Measurements from ENCODE around the gene LNX1.

LNX1 gene

GRCh38 chr4:53490965-53491622 is 100.2 kb downstream of the LNX1 start:
- 52 to 62% methylated on average over 3 of the region's 3 CpGs for WGBS, 2 experiments
- Histone ChIP-seq H3K27ac (ENCODE audit: insufficient read depth, low read depth, low read length, poor library complexity, severe bottlenecking) (no peak overlapping the region), H3K4me3 (ENCODE audit: insufficient read depth, low read depth, low read length) (no peak overlapping the region), H3K4me1 (ENCODE audit: control insufficient read depth, insufficient read depth, low read length) (no peaks in the 10 kb centered on the region), H3K27me3 (ENCODE audit: control insufficient read depth, insufficient read depth, low read length, poor library complexity, severe bottlenecking) (no peaks in the 10 kb centered on the region), H3K36me3 (ENCODE audit: control insufficient read depth, insufficient read depth, low read length) (no peaks in the 10 kb centered on the region), H3K9me3 (ENCODE audit: control insufficient read depth, low read length) (no peaks in the 10 kb centered on the region)

- WGBS, 2 experiments = 74 to 81% methylated on average over 6 of the region's 6 CpGs
- Histone ChIP-seq H3K27me3 (ENCODE audit: control insufficient read depth, insufficient read depth, low read length, poor library complexity, severe bottlenecking) (no peaks in the 10 kb centered on the region), H3K9me3 (ENCODE audit: control insufficient read depth, low read length) (no peaks in the 10 kb centered on the region), H3K27ac (ENCODE audit: insufficient read depth, low read depth, low read length, poor library complexity, severe bottlenecking) (no peak overlapping the region), H3K36me3 (ENCODE audit: control insufficient read depth, insufficient read depth, low read length) (no peaks in the 10 kb centered on the region), H3K4me3 (ENCODE audit: insufficient read depth, low read depth, low read length) (no peak overlapping the region), H3K4me1 (ENCODE audit: control insufficient read depth, insufficient read depth, low read length) (no peaks in the 10 kb centered on the region)
These were observed 100.9 kb downstream of the LNX1 start for GRCh38 chr4:53490161-53490956.

- no peak overlapping the region for H3K4me3 ChIP-seq (ENCODE audit: insufficient read depth, low read depth, low read length)
- H3K4me1 ChIP-seq (ENCODE audit: control insufficient read depth, insufficient read depth, low read length) = no peaks in the 10 kb centered on the region
- no peaks in the 10 kb centered on the region for H3K36me3 ChIP-seq (ENCODE audit: control insufficient read depth, insufficient read depth, low read length)
- H3K9me3 ChIP-seq (ENCODE audit: control insufficient read depth, low read length) = no peaks in the 10 kb centered on the region
- H3K27ac ChIP-seq (ENCODE audit: insufficient read depth, low read depth, low read length, poor library complexity, severe bottlenecking) = no peak overlapping the region
- H3K27me3 ChIP-seq (ENCODE audit: control insufficient read depth, insufficient read depth, low read length, poor library complexity, severe bottlenecking) = no peaks in the 10 kb centered on the region
These were observed 101.9 kb downstream of the LNX1 start for GRCh38 chr4:53489279-53489889.

- Histone ChIP-seq H3K9me3 (ENCODE audit: control insufficient read depth, low read length) (no peaks in the 10 kb centered on the region), H3K4me3 (ENCODE audit: insufficient read depth, low read depth, low read length) (no peak overlapping the region), H3K4me1 (ENCODE audit: control insufficient read depth, insufficient read depth, low read length) (no peaks in the 10 kb centered on the region), H3K36me3 (ENCODE audit: control insufficient read depth, insufficient read depth, low read length) (no peaks in the 10 kb centered on the region), H3K27ac (ENCODE audit: insufficient read depth, low read depth, low read length, poor library complexity, severe bottlenecking) (no peak overlapping the region), H3K27me3 (ENCODE audit: control insufficient read depth, insufficient read depth, low read length, poor library complexity, severe bottlenecking) (no peaks in the 10 kb centered on the region)
These were observed 103.5 kb downstream of the LNX1 start for GRCh38 chr4:53487766-53488165.

- WGBS, 2 experiments = 86 to 100% methylated on average over 1 of the region's 1 CpG
- H3K4me3 ChIP-seq (ENCODE audit: insufficient read depth, low read depth, low read length) = no peak overlapping the region
These were observed 105.6 kb downstream of the LNX1 start for GRCh38 chr4:53485658-53486040.

GRCh38 chr4:53484911-53485657 is 106.2 kb downstream of the LNX1 start:
- Histone ChIP-seq H3K4me1 (ENCODE audit: control insufficient read depth, insufficient read depth, low read length) (no peaks in the 10 kb centered on the region), H3K4me3 (ENCODE audit: insufficient read depth, low read depth, low read length) (no peak overlapping the region), H3K9me3 (ENCODE audit: control insufficient read depth, low read length) (no peaks in the 10 kb centered on the region), H3K36me3 (ENCODE audit: control insufficient read depth, insufficient read depth, low read length) (no peaks in the 10 kb centered on the region), H3K27ac (ENCODE audit: insufficient read depth, low read depth, low read length, poor library complexity, severe bottlenecking) (no peak overlapping the region), H3K27me3 (ENCODE audit: control insufficient read depth, insufficient read depth, low read length, poor library complexity, severe bottlenecking) (no peaks in the 10 kb centered on the region)
- WGBS, 2 experiments = 92 to 97% methylated on average over 5 of the region's 5 CpGs

More at GRCh38 chr4:53485658-53486040, 105.6 kb downstream of the LNX1 start:
- Histone ChIP-seq H3K4me1 (ENCODE audit: control insufficient read depth, insufficient read depth, low read length) (no peaks in the 10 kb centered on the region), H3K9me3 (ENCODE audit: control insufficient read depth, low read length) (no peaks in the 10 kb centered on the region), H3K27ac (ENCODE audit: insufficient read depth, low read depth, low read length, poor library complexity, severe bottlenecking) (no peak overlapping the region), H3K36me3 (ENCODE audit: control insufficient read depth, insufficient read depth, low read length) (no peaks in the 10 kb centered on the region), H3K27me3 (ENCODE audit: control insufficient read depth, insufficient read depth, low read length, poor library complexity, severe bottlenecking) (no peaks in the 10 kb centered on the region)

GRCh38 chr4:53483250-53483649 is 108.0 kb downstream of the LNX1 start:
- H3K4me1 ChIP-seq (ENCODE audit: control insufficient read depth, insufficient read depth, low read length) = no peaks in the 10 kb centered on the region
- 91 to 95% methylated on average over 1 of the region's 1 CpG for WGBS, 2 experiments
- H3K4me3 ChIP-seq (ENCODE audit: insufficient read depth, low read depth, low read length) = no peak overlapping the region
- H3K27ac ChIP-seq (ENCODE audit: insufficient read depth, low read depth, low read length, poor library complexity, severe bottlenecking) = no peak overlapping the region
- H3K9me3 ChIP-seq (ENCODE audit: control insufficient read depth, low read length) = no peaks in the 10 kb centered on the region
- no peaks in the 10 kb centered on the region for H3K36me3 ChIP-seq (ENCODE audit: control insufficient read depth, insufficient read depth, low read length)
- no peaks in the 10 kb centered on the region for H3K27me3 ChIP-seq (ENCODE audit: control insufficient read depth, insufficient read depth, low read length, poor library complexity, severe bottlenecking)

GRCh38 chr4:53481586-53481985 is 109.7 kb downstream of the LNX1 start:
- H3K36me3 ChIP-seq (ENCODE audit: control insufficient read depth, insufficient read depth, low read length) = no peaks in the 10 kb centered on the region
- WGBS, 2 experiments = 92 to 95% methylated on average over 8 of the region's 8 CpGs
- no peaks in the 10 kb centered on the region for H3K27me3 ChIP-seq (ENCODE audit: control insufficient read depth, insufficient read depth, low read length, poor library complexity, severe bottlenecking)
- H3K9me3 ChIP-seq (ENCODE audit: control insufficient read depth, low read length) = no peaks in the 10 kb centered on the region
- peaks cover 7% of the 10 kb centered on the region for H3K4me1 ChIP-seq (ENCODE audit: control insufficient read depth, insufficient read depth, low read length)
- no peak overlapping the region for H3K27ac ChIP-seq (ENCODE audit: insufficient read depth, low read depth, low read length, poor library complexity, severe bottlenecking)
- no peak overlapping the region for H3K4me3 ChIP-seq (ENCODE audit: insufficient read depth, low read depth, low read length)

- Histone ChIP-seq H3K4me1 (ENCODE audit: control insufficient read depth, insufficient read depth, low read length) (peaks cover 7% of the 10 kb centered on the region), H3K36me3 (ENCODE audit: control insufficient read depth, insufficient read depth, low read length) (no peaks in the 10 kb centered on the region), H3K9me3 (ENCODE audit: control insufficient read depth, low read length) (no peaks in the 10 kb centered on the region), H3K27ac (ENCODE audit: insufficient read depth, low read depth, low read length, poor library complexity, severe bottlenecking) (no peak overlapping the region), H3K27me3 (ENCODE audit: control insufficient read depth, insufficient read depth, low read length, poor library complexity, severe bottlenecking) (no peaks in the 10 kb centered on the region), H3K4me3 (ENCODE audit: insufficient read depth, low read depth, low read length) (no peak overlapping the region)
- WGBS, 2 experiments = 71 to 84% methylated on average over 2 of the region's 2 CpGs
These were observed 110.4 kb downstream of the LNX1 start for GRCh38 chr4:53480909-53481308.
